ENCODE measurements around the gene HPCAL4.

- TF ChIP-seq GATA2 (IDR thresholded peaks at IDR 0.05; ENCODE audit: low read depth, low read length) (no peak), GATA3 (IDR thresholded peaks at IDR 0.05; ENCODE audit: low read depth, low read length) (no peak)
These were observed 5.2 kb upstream of the HPCAL4 start for GRCh38 chr1:39696448-39696847.
